Suprapubic skin (tissue), 3 donors: ENCODE results near the gene LPAR5.

Experiments used
- CTCF ChIP-seq, 2 donors: fragments of 200-600 bp in 1 of 2; fragments of 450-650 bp in 1 of 2; sonication (generic) in 1 of 2; IDR thresholded peaks; one replicate each; pipeline ENCODE4 v1.5.1; 2016 to 2019; ENCODE audit warnings: antibody characterized with exemption in 2 of 2, mild to moderate bottlenecking in 1 of 2, moderate library complexity in 1 of 2
- POLR2A ChIP-seq, 2 donors: fragments of 450-650 bp; IDR thresholded peaks; one replicate each; pipeline ENCODE4 v1.6.1; 2017; ENCODE audit warnings: antibody characterized with exemption in 2 of 2, mild to moderate bottlenecking in 2 of 2, moderate library complexity in 2 of 2

GRCh38 chr12:6635856-6636531 is at the start of gene LPAR5:
- TF ChIP-seq CTCF (IDR thresholded peaks at IDR 0.05) = no peak
- no peak for TF ChIP-seq POLR2A (IDR thresholded peaks at IDR 0.05)
